GM23338 (cell line): ENCODE data around the gene RNF213. TPM values are rescaled to one million over a fixed set of nuclear protein-coding genes. Genes with fewer than 3 reads are reported as not detected.
"Not testable (repeated sequence)": the region's sequence is repeated elsewhere in the genome, so short reads cannot be mapped to it uniquely, and the experiment has no call there.

Source experiments
- ATAC-seq: fragments of 200-7000 bp; cut with Tn5 transposase; 3 replicates; pipeline ENCODE4 v1.9.1; 2020
- DNase-seq: peaks from one replicate; pipeline ENCODE4 v3.0.0-alpha.2; 2015; ENCODE audit warnings: low spot score
- H2AFZ ChIP-seq: fragments of 200-600 bp; sonication (generic); 2 replicates; pipeline ENCODE4 v1.8.0; 2016; ENCODE audit warnings: antibody characterized with exemption, mild to moderate bottlenecking, moderate library complexity
- H3F3A ChIP-seq: fragments of 200-600 bp; sonication (generic); replicated peaks from 2 replicates; pipeline ENCODE4 v1.8.0; 2017; ENCODE audit warnings: antibody characterized with exemption, mixed run types, low read depth
- H3K27ac ChIP-seq: fragments of 200-600 bp; sonication (generic); 2 replicates; pipeline ENCODE4 v1.6.1; 2016; ENCODE audit warnings: low read depth
- H3K27me3 ChIP-seq: fragments of 200-600 bp; sonication (generic); 2 replicates; pipeline ENCODE4 v1.8.0; 2016; ENCODE audit warnings: mild to moderate bottlenecking, mixed run types, moderate library complexity; ENCODE audit not compliant: insufficient read depth
- H3K36me3 ChIP-seq: fragments of 200-600 bp; sonication (generic); 2 replicates; pipeline ENCODE4 v1.8.0; 2016; ENCODE audit warnings: mild to moderate bottlenecking; ENCODE audit not compliant: insufficient read depth
- H3K4me1 ChIP-seq: fragments of 200-600 bp; sonication (generic); 2 replicates; pipeline ENCODE4 v1.8.0; 2016; ENCODE audit warnings: mild to moderate bottlenecking, moderate library complexity; ENCODE audit not compliant: insufficient read depth
- H3K4me2 ChIP-seq: fragments of 200-600 bp; sonication (generic); 2 replicates; pipeline ENCODE4 v1.7.1; 2017; ENCODE audit warnings: mixed run types
- H3K4me3 ChIP-seq: fragments of 200-600 bp; sonication (generic); 2 replicates; pipeline ENCODE4 v1.6.1; 2016; ENCODE audit warnings: mixed run types
- H3K79me2 ChIP-seq: fragments of 200-600 bp; sonication (generic); replicated peaks from 2 replicates; pipeline ENCODE4 v1.8.0; 2017; ENCODE audit warnings: mild to moderate bottlenecking; ENCODE audit not compliant: insufficient read depth
- H3K9me2 ChIP-seq: fragments of 200-600 bp; sonication (generic); 2 replicates; pipeline ENCODE4 v1.8.0; 2017; ENCODE audit not compliant: insufficient read depth
- H4K20me1 ChIP-seq: fragments of 200-600 bp; sonication (generic); replicated peaks from 2 replicates; pipeline ENCODE4 v1.8.0; 2017; ENCODE audit warnings: mild to moderate bottlenecking; ENCODE audit not compliant: insufficient read depth
- H3K27ac Mint-ChIP-seq: 2 replicates; pipeline ENCODE4 v1.8.0; 2020; ENCODE audit warnings: inconsistent platforms, mild to moderate bottlenecking, moderate library complexity, mixed read lengths
- H3K27me3 Mint-ChIP-seq: 3 replicates; pipeline ENCODE4 v1.8.0; 2022; ENCODE audit warnings: low read depth, mild to moderate bottlenecking, moderate library complexity, mixed read lengths, inconsistent platforms; ENCODE audit not compliant: insufficient read depth, poor library complexity
- H3K36me3 Mint-ChIP-seq: 3 replicates; pipeline ENCODE4 v1.8.0; 2021; ENCODE audit warnings: low read depth, mild to moderate bottlenecking, inconsistent platforms, moderate library complexity, mixed read lengths
- H3K4me1 Mint-ChIP-seq: 3 replicates; pipeline ENCODE4 v1.8.0; 2020; ENCODE audit warnings: mild to moderate bottlenecking, inconsistent platforms, mixed read lengths
- H3K4me3 Mint-ChIP-seq: 3 replicates; pipeline ENCODE4 v1.8.0; 2021; ENCODE audit warnings: moderate library complexity, mild to moderate bottlenecking, inconsistent platforms, mixed read lengths
- H3K9me3 Mint-ChIP-seq: 3 replicates; pipeline ENCODE4 v1.8.0; 2020; ENCODE audit warnings: moderate library complexity, mild to moderate bottlenecking, inconsistent platforms, mixed read lengths
- CREB1 ChIP-seq: fragments of 250-450 bp; sonication (Bioruptor Pico); IDR thresholded peaks from 2 replicates; pipeline ENCODE4 v1.5.0; 2020; ENCODE audit warnings: low read depth, mild to moderate bottlenecking, moderate library complexity
- CTCF ChIP-seq, 2 experiments: fragments of 200-600 bp in 1 of 2; sonication (generic) in 1 of 2; conservative IDR thresholded peaks; 2 replicates each; pipeline versions ENCODE4 v1.5.1 to v1.6.1; 2016 to 2017; ENCODE audit warnings: antibody characterized with exemption in 2 of 2, low read depth in 2 of 2, mild to moderate bottlenecking in 2 of 2, moderate library complexity in 1 of 2
- EZH2 ChIP-seq: fragments of 200-600 bp; sonication (generic); IDR thresholded peaks from one replicate; pipeline ENCODE4 v1.8.0; 2017; ENCODE audit warnings: antibody characterized with exemption, mild to moderate bottlenecking, low read depth; ENCODE audit not compliant: unreplicated experiment
- JUNB ChIP-seq: IDR thresholded peaks from one replicate; pipeline ENCODE4 v1.6.1; 2016; ENCODE audit warnings: antibody characterized with exemption; ENCODE audit not compliant: unreplicated experiment
- polyA plus RNA-seq: library from polyadenylated mRNA; unstranded; fragments of >200 nt; fragmentation: Nextera tagmentation; extraction: Ambion mirVana; gene quantifications from 2 replicates; pipeline ENCODE4 v1.2.1, GENCODE V29; 2016
- total RNA-seq: library from RNA; depleted of rRNA; stranded (reverse); fragments of >200 nt; shearing (Covaris generic); gene quantifications from 2 replicates; pipeline ENCODE4 v1.2.3, GENCODE V29; 2014
- TF ChIP-seq, protein P1 (sequence below): fragments of 250-450 bp; sonication (Bioruptor Pico); IDR thresholded peaks from 2 replicates; pipeline ENCODE4 v1.5.0; 2020; ENCODE audit warnings: mild to moderate bottlenecking, moderate library complexity

Gene RNF213
- total and polyA plus RNA-seq, 2 experiments from 2014 or later, result 21.2 to 67.2 TPM

DNA sequence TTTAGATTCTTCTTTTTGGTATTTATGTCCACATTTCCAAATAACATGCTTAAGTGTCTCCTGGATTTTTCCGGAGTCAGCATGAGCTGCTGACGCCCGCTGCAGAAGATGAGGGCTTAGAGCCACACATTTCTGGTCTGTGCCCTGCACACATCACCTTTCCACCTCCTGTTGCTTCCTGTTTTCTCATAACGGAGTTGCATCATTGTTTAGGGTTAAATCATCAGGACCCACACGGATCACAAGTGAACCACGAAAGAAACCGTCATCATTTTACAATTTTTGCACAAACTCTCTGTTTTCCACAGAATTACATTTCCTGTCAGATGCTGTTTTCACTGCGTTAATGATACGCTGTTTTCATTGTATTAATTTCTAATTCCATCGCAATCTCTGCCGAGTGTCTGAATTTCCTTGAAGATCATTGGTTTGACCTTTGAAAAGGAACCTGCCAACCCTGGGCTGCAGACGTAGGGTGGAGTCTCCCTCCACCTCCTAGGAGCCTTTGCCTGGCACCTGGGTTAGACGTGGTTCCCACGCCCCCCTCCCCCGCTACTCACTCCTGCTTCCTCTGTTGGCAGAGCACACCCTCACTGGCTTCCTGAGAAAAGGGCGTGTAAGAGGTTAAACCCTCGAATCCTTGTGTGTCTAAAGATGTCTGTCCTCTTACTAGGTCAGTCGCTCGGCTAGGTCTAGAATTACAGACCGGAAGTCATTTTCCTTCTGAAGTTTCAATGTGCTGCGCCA is 68.2 kb downstream of the RNF213 start:
- peaks cover 2% of the 10 kb centered on the region for H3K27me3 Mint-ChIP-seq
- H3K9me3 Mint-ChIP-seq, result no peaks in the 10 kb centered on the region
- Histone ChIP-seq H3K79me2 (no peaks in the 10 kb centered on the region), H3K27me3 (no peaks in the 10 kb centered on the region), H3K27ac (no peak overlapping the region), H3K36me3 (peaks cover 13% of the 10 kb centered on the region; the same call in 1 of the 2 replicates), H3K4me1 (no peaks in the 10 kb centered on the region), H4K20me1 (0 out of 2 replicates have a peak, but pooled peaks cover under 1% of the 10 kb centered on the region), H3F3A (no peaks in the 10 kb centered on the region), H3K9me2 (no peaks in the 10 kb centered on the region), H3K4me2 (no peak overlapping the region), H3K4me3 (no peak overlapping the region), H2AFZ (no peak overlapping the region)
- no peak for TF ChIP-seq JUNB
- TF ChIP-seq CTCF (conservative IDR thresholded peaks at IDR 0.05; ENCODE audit: low read depth in 2 of 2), result no peak
- H3K4me1 Mint-ChIP-seq, result no peaks in the 10 kb centered on the region
- no peak overlapping the region for H3K4me3 Mint-ChIP-seq
- H3K36me3 Mint-ChIP-seq, result peaks cover 51% of the 10 kb centered on the region
- ATAC-seq, result no peak
- no peak overlapping the region for H3K27ac Mint-ChIP-seq
- DNase-seq, result no peak

DNA sequence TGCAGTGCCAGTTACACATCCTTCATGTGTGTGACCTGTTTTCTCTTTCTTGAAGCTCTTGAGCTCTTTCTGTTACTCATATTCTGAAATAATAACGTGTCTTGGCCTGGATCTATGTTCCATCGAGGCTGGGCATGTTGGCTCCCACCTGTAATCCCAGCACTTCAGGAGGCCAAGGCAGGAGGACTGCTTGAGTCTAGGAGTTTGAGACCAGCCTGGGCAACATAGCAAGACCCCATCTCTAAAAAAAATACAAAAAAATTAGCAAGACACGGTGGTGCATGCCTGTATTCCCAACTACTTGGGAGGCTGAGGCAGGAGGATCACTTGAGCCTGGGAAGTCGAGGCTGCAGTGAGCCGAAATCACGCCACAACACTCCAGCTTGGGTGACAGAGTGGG is 68.8 kb downstream of the RNF213 start:
- ATAC-seq, result not testable (repeated sequence)
- peaks cover 54% of the 10 kb centered on the region for H3K36me3 Mint-ChIP-seq

DNA sequence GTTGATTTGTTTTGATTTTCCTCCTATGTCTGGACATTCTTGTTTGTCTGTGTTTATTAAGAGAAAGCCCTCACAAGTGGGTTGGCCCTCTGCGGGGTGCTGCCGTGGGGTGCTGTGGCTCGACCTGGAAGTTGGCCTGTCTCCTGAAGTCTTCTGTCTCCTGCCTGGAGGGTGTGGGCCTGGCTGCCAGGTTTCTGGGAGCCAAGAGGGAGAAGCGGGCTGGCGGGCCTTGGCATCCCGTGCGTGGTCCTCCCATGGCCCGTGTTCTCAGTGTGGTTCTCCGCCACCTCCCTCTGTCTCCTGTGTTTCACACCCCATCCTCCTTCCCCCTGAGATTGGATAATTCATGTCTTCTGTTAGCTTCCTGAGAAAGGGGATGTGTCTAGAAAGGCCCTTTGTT is 69.6 kb downstream of the RNF213 start:
- Histone ChIP-seq H3K4me3 (no peak overlapping the region), H3K27me3 (no peaks in the 10 kb centered on the region), H3K4me1 (no peaks in the 10 kb centered on the region), H3K36me3 (peaks cover 12% of the 10 kb centered on the region; the same call in 1 of the 2 replicates), H3F3A (no peaks in the 10 kb centered on the region), H3K4me2 (no peak overlapping the region), H4K20me1 (no peaks in the 10 kb centered on the region), H3K27ac (no peak overlapping the region), H2AFZ (no peak overlapping the region), H3K79me2 (no peaks in the 10 kb centered on the region), H3K9me2 (no peaks in the 10 kb centered on the region)
- Mint-ChIP-seq H3K4me3 (no peak overlapping the region), H3K27ac (no peak overlapping the region), H3K9me3 (no peaks in the 10 kb centered on the region), H3K27me3 (peaks cover 2% of the 10 kb centered on the region), H3K36me3 (peaks cover 55% of the 10 kb centered on the region), H3K4me1 (no peaks in the 10 kb centered on the region)
- no peak for DNase-seq
- ATAC-seq, result no peak
- TF ChIP-seq EZH2 (no peak), CREB1 (CRISPR knock-in tag) (no peak), JUNB (no peak)
- TF ChIP-seq, protein P1, sequence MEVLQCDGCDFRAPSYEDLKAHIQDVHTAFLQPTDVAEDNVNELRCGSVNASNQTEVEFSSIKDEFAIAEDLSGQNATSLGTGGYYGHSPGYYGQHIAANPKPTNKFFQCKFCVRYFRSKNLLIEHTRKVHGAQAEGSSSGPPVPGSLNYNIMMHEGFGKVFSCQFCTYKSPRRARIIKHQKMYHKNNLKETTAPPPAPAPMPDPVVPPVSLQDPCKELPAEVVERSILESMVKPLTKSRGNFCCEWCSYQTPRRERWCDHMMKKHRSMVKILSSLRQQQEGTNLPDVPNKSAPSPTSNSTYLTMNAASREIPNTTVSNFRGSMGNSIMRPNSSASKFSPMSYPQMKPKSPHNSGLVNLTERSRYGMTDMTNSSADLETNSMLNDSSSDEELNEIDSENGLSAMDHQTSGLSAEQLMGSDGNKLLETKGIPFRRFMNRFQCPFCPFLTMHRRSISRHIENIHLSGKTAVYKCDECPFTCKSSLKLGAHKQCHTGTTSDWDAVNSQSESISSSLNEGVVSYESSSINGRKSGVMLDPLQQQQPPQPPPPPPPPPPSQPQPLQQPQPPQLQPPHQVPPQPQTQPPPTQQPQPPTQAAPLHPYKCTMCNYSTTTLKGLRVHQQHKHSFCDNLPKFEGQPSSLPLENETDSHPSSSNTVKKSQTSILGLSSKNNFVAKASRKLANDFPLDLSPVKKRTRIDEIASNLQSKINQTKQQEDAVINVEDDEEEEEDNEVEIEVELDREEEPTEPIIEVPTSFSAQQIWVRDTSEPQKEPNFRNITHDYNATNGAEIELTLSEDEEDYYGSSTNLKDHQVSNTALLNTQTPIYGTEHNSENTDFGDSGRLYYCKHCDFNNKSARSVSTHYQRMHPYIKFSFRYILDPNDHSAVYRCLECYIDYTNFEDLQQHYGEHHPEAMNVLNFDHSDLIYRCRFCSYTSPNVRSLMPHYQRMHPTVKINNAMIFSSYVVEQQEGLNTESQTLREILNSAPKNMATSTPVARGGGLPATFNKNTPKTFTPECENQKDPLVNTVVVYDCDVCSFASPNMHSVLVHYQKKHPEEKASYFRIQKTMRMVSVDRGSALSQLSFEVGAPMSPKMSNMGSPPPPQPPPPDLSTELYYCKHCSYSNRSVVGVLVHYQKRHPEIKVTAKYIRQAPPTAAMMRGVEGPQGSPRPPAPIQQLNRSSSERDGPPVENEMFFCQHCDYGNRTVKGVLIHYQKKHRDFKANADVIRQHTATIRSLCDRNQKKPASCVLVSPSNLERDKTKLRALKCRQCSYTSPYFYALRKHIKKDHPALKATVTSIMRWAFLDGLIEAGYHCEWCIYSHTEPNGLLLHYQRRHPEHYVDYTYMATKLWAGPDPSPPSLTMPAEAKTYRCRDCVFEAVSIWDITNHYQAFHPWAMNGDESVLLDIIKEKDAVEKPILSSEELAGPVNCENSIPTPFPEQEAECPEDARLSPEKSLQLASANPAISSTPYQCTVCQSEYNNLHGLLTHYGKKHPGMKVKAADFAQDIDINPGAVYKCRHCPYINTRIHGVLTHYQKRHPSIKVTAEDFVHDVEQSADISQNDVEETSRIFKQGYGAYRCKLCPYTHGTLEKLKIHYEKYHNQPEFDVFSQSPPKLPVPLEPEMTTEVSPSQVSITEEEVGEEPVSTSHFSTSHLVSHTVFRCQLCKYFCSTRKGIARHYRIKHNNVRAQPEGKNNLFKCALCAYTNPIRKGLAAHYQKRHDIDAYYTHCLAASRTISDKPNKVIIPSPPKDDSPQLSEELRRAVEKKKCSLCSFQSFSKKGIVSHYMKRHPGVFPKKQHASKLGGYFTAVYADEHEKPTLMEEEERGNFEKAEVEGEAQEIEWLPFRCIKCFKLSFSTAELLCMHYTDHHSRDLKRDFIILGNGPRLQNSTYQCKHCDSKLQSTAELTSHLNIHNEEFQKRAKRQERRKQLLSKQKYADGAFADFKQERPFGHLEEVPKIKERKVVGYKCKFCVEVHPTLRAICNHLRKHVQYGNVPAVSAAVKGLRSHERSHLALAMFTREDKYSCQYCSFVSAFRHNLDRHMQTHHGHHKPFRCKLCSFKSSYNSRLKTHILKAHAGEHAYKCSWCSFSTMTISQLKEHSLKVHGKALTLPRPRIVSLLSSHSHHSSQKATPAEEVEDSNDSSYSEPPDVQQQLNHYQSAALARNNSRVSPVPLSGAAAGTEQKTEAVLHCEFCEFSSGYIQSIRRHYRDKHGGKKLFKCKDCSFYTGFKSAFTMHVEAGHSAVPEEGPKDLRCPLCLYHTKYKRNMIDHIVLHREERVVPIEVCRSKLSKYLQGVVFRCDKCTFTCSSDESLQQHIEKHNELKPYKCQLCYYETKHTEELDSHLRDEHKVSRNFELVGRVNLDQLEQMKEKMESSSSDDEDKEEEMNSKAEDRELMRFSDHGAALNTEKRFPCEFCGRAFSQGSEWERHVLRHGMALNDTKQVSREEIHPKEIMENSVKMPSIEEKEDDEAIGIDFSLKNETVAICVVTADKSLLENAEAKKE (CRISPR knock-in tag), result no peak

More for the DNA sequence above, 68.8 kb downstream of the RNF213 start:
- not testable (repeated sequence) for H3K79me2 ChIP-seq, H3K4me3 ChIP-seq, H4K20me1 ChIP-seq, H3K4me1 Mint-ChIP-seq, H3F3A ChIP-seq, H3K27ac ChIP-seq, H3K27ac Mint-ChIP-seq, H3K9me3 Mint-ChIP-seq, H3K27me3 ChIP-seq, H3K9me2 ChIP-seq, DNase-seq, H3K4me2 ChIP-seq, H3K4me3 Mint-ChIP-seq, H3K27me3 Mint-ChIP-seq, H3K4me1 ChIP-seq, H2AFZ ChIP-seq
- peaks cover 13% of the 10 kb centered on the region; the same call in 1 of the 2 replicates for H3K36me3 ChIP-seq
